Measurements from ENCODE around the gene SF1.

DNA sequence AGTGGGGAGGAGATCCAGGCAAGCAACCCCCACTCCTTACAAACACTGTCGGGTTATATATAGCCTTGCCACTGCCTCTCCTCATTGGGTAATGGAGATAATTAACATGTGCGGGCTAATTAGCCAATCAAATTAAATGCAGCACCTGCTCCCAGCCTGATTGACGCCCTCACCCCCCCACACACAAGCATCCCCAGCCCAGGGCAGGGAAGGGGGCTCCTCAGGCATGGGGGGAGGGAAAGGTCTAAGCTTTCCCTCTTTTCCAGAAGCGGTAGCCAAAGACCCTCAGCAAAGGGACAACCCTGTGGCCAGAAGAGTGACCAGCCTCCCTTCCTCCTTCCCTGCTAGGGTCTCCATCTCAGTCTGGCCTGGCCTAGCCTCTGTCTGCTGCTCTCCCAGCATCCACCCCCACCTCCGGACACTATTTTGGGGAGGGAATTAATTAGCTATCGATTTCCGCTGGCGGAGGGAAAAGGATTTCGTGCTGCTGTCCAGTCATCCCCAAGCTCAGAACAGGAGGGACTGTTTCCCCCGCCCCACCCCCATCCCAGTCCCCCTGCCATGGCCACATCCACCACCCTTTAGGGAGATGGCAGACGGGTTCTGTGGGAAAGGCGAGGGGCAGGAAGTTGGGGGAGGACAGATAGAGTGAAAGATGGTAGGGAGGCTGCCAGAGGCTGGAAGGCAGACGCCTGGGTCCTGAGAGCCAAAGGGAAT is 62.4 kb downstream of the SF1 start:
- TF ChIP-seq SIN3A (IDR thresholded peaks at IDR 0.05; ENCODE audit: borderline replicate concordance, insufficient read depth, low read depth, low read length) = no peak
- TF ChIP-seq, protein P1, sequence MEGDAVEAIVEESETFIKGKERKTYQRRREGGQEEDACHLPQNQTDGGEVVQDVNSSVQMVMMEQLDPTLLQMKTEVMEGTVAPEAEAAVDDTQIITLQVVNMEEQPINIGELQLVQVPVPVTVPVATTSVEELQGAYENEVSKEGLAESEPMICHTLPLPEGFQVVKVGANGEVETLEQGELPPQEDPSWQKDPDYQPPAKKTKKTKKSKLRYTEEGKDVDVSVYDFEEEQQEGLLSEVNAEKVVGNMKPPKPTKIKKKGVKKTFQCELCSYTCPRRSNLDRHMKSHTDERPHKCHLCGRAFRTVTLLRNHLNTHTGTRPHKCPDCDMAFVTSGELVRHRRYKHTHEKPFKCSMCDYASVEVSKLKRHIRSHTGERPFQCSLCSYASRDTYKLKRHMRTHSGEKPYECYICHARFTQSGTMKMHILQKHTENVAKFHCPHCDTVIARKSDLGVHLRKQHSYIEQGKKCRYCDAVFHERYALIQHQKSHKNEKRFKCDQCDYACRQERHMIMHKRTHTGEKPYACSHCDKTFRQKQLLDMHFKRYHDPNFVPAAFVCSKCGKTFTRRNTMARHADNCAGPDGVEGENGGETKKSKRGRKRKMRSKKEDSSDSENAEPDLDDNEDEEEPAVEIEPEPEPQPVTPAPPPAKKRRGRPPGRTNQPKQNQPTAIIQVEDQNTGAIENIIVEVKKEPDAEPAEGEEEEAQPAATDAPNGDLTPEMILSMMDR (IDR thresholded peaks at IDR 0.05) = no peak
- TF ChIP-seq POLR2AphosphoS5 (IDR thresholded peaks at IDR 0.05; ENCODE audit: low read depth, low read length) = no peak
- TF ChIP-seq, protein P2, sequence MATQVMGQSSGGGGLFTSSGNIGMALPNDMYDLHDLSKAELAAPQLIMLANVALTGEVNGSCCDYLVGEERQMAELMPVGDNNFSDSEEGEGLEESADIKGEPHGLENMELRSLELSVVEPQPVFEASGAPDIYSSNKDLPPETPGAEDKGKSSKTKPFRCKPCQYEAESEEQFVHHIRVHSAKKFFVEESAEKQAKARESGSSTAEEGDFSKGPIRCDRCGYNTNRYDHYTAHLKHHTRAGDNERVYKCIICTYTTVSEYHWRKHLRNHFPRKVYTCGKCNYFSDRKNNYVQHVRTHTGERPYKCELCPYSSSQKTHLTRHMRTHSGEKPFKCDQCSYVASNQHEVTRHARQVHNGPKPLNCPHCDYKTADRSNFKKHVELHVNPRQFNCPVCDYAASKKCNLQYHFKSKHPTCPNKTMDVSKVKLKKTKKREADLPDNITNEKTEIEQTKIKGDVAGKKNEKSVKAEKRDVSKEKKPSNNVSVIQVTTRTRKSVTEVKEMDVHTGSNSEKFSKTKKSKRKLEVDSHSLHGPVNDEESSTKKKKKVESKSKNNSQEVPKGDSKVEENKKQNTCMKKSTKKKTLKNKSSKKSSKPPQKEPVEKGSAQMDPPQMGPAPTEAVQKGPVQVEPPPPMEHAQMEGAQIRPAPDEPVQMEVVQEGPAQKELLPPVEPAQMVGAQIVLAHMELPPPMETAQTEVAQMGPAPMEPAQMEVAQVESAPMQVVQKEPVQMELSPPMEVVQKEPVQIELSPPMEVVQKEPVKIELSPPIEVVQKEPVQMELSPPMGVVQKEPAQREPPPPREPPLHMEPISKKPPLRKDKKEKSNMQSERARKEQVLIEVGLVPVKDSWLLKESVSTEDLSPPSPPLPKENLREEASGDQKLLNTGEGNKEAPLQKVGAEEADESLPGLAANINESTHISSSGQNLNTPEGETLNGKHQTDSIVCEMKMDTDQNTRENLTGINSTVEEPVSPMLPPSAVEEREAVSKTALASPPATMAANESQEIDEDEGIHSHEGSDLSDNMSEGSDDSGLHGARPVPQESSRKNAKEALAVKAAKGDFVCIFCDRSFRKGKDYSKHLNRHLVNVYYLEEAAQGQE (IDR thresholded peaks at IDR 0.05; ENCODE audit: insufficient read depth in 1 of 2, low read depth in 2 of 2, low read length in 1 of 2) = no peak
- no peak for TF ChIP-seq TCF7L2 (IDR thresholded peaks at IDR 0.05; ENCODE audit: low read depth, low read length)
